ENCODE data around the gene PC.

The PC gene

DNA sequence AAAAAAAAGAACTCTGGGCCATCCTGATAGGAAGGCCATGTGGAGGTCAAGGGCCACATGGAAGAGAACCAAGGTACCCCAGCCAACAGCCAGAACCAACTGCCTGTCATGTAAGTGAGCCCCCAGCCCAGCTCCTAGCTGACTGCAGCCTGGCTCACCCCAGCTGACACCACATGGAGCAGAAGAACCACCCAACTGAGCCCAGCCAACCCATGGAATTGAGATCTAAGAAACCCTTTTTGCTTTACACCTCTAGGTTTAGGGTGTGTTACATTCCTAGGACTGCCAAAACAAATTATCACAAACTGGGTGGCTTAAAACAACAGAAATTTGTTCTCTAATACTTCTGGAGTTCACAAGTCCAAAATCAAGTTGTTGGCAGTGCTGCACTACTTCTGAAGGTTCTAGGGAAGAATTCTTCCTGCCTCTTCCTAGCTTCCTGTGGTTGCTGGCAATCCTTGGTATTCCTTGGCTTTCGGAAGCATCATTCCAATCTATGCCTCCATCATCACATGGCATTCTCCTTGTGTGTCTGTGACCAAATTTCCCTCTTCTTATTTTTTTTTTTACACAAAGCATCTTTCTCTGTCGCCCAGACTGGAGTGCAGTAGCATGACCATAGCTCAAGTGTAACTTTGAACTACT lies 21.3 kb upstream of the PC start:
- no peak for TF ChIP-seq CTCF (IDR thresholded peaks at IDR 0.05; ENCODE audit: low read depth, low read length)
- H3K4me3 ChIP-seq (ENCODE audit: low read depth, low read length) = no peak overlapping the region
- no peak for DNase-seq (ENCODE audit: low read depth, low spot score)
- in situ Hi-C loops (cut with HindIII; ENCODE audit: low sequenced_read_pairs) = no loop called here

- H3K4me3 ChIP-seq (ENCODE audit: low read depth, low read length) = no peak overlapping the region
- TF ChIP-seq CTCF (IDR thresholded peaks at IDR 0.05; ENCODE audit: low read depth, low read length) = no peak
- in situ Hi-C loops (cut with HindIII; ENCODE audit: low sequenced_read_pairs) = no loop called here
- DNase-seq (ENCODE audit: low read depth, low spot score) = no peak
Measured at GRCh38 chr11:66978717-66979116, 20.5 kb upstream of the PC start.

DNA sequence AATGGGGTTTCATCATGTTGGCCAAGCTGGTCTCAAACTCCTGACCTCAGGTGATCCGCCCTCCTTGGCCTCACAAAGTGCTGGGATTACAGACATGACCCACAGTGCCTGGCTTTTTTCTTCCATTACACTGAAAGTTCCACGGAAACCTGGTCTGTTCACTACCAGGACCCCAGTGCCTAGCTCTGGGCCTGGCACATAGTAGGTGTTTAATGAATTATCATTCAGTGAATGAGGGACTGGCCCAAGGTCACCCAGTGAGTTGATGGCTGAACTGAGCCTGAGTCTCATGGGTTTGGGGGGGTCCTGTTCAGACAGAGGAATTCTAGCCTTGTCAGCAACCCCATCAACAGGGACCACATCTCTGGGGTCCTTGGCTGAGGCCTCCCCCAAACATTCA lies 20.0 kb upstream of the PC start:
- H3K4me3 ChIP-seq (ENCODE audit: low read depth, low read length) = no peak overlapping the region
- DNase-seq (ENCODE audit: low read depth, low spot score) = no peak
- in situ Hi-C loops (cut with HindIII; ENCODE audit: low sequenced_read_pairs) = no loop called here
- TF ChIP-seq CTCF (IDR thresholded peaks at IDR 0.05; ENCODE audit: low read depth, low read length) = no peak

DNA sequence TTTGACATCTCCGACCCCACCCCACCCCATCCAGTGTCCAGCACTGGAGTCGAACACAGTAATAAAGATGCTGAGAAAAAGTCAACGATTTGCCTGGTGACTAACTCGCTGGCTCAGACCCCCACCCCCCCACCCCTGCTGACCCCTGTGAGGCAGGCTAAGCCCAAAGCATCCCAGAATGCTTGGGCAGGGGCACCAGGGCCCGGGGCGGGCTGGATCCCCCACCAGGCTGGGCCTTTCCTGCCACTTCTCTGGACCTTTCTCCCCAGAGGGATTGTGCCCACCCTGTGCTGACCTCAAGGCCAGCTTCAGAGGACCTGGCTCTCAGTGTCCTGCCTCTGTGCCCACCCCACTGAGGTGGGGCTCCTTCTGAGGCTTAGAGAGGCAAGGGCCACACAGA lies 18.7 kb upstream of the PC start:
- no peak for DNase-seq (ENCODE audit: low read depth, low spot score)
- no peak overlapping the region for H3K4me3 ChIP-seq (ENCODE audit: low read depth, low read length)
- in situ Hi-C loops (cut with HindIII; ENCODE audit: low sequenced_read_pairs) = no loop called here
- no peak for TF ChIP-seq CTCF (IDR thresholded peaks at IDR 0.05; ENCODE audit: low read depth, low read length)

- in situ Hi-C loops (cut with HindIII; ENCODE audit: low sequenced_read_pairs) = no loop called here
- no peak for DNase-seq (ENCODE audit: low read depth, low spot score)
- no peak overlapping the region for H3K4me3 ChIP-seq (ENCODE audit: low read depth, low read length)
- TF ChIP-seq CTCF (IDR thresholded peaks at IDR 0.05; ENCODE audit: low read depth, low read length) = peak; percentile 87
Measured at GRCh38 chr11:66976028-66976467, 17.9 kb upstream of the PC start.

- DNase-seq (ENCODE audit: low read depth, low spot score) = no peak
- H3K4me3 ChIP-seq (ENCODE audit: low read depth, low read length) = no peak overlapping the region
- no peak for TF ChIP-seq CTCF (IDR thresholded peaks at IDR 0.05; ENCODE audit: low read depth, low read length)
- in situ Hi-C loops (cut with HindIII; ENCODE audit: low sequenced_read_pairs) = no loop called here
Measured at GRCh38 chr11:66975405-66976027, 17.3 kb upstream of the PC start.
